Natural killer cell (primary cell): ENCODE data around the gene CREB5. TPM values are rescaled to one million over a fixed set of nuclear protein-coding genes. Genes with fewer than 3 reads are reported as not detected.
A peak's percentile ranks its signal among the peaks of the same experiment; 100 is the strongest.

Source experiments
- ATAC-seq, 3 donors: fragments of 150-1000 bp in 2 of 3; fragments of 200-7000 bp in 1 of 3; cut with Tn5 transposase; 1 replicate in 1 of 3; 2 replicates in 2 of 3; pipeline ENCODE4 v1.10.0; 2021; ENCODE audit warnings: mild to moderate bottlenecking in 2 of 3, moderate library complexity in 2 of 3
- DNase-seq, 2 donors: peaks; one replicate each; pipeline versions ENCODE4 v3.0.0 to v3.0.0-alpha.2; 2013 to 2021; ENCODE audit warnings: mixed read lengths in 1 of 2
- H3K27ac ChIP-seq: one replicate; pipeline ENCODE4 v1.5.1; 2013; ENCODE audit warnings: mild to moderate bottlenecking, low read length
- H3K27me3 ChIP-seq: one replicate; pipeline ENCODE4 v1.6.1; 2013; ENCODE audit warnings: low read length; ENCODE audit not compliant: control insufficient read depth, insufficient read depth
- H3K36me3 ChIP-seq: one replicate; pipeline ENCODE4 v1.6.1; 2013; ENCODE audit warnings: low read length; ENCODE audit not compliant: control insufficient read depth, insufficient read depth
- H3K4me1 ChIP-seq: one replicate; pipeline ENCODE4 v1.6.1; 2013; ENCODE audit warnings: low read length; ENCODE audit not compliant: control insufficient read depth, insufficient read depth
- H3K4me3 ChIP-seq: one replicate; pipeline ENCODE4 v1.5.1; 2013; ENCODE audit warnings: low read length
- H3K9me3 ChIP-seq: one replicate; pipeline ENCODE4 v1.6.1; 2013; ENCODE audit warnings: low read length; ENCODE audit not compliant: control insufficient read depth, insufficient read depth
- H3K27ac Mint-ChIP-seq, 2 donors: one replicate each; pipeline ENCODE4 v1.8.0; 2022; ENCODE audit warnings: mild to moderate bottlenecking in 2 of 2, mixed read lengths in 2 of 2, moderate library complexity in 1 of 2
- H3K27me3 Mint-ChIP-seq, 2 donors: one replicate each; pipeline ENCODE4 v1.8.0; 2022; ENCODE audit warnings: low read depth in 2 of 2, mixed read lengths in 2 of 2
- H3K36me3 Mint-ChIP-seq: one replicate; pipeline ENCODE4 v1.8.0; 2022; ENCODE audit warnings: mixed read lengths
- H3K4me1 Mint-ChIP-seq, 2 donors: one replicate each; pipeline ENCODE4 v1.8.0; 2022; ENCODE audit warnings: mixed read lengths in 2 of 2
- H3K4me3 Mint-ChIP-seq: one replicate; pipeline ENCODE4 v1.8.0; 2022; ENCODE audit warnings: mild to moderate bottlenecking, moderate library complexity, mixed read lengths
- H3K9me3 Mint-ChIP-seq, 2 donors: one replicate each; pipeline ENCODE4 v1.8.0; 2022; ENCODE audit warnings: mixed read lengths in 2 of 2
- WGBS: methylation state at CpG from one replicate; pipeline ENCODE4 v1.1.7; 2013; ENCODE audit warnings: missing lambda C conversion rate; ENCODE audit not compliant: insufficient coverage; 5-methylcytosine and 5-hydroxymethylcytosine counted together
- intact Hi-C: fragments of 100-400 bp; cut with micrococcal nuclease; formaldehyde crosslinking; loops from one replicate; pipeline ENCODE4 v1.14.2; 2022
- total RNA-seq, 4 donors: library from RNA; stranded (reverse); fragments of 120-200 nt in 1 of 4; gene quantifications; one replicate each; pipeline versions ENCODE4 v1.2.3 to v1.2.4, GENCODE V29; 2013 to 2022
- TF ChIP-seq, protein P1 (sequence below): fragments of 200-600 bp; IDR thresholded peaks from one replicate; pipeline ENCODE4 v1.8.0; 2022; ENCODE audit warnings: antibody characterized with exemption

Gene CREB5
- total RNA-seq, 3 donors from 2014 or later (not counting 1 experiment from before 2014, with no cell fraction given) = 0.52 to 7.0 (median 0.89) TPM

DNA sequence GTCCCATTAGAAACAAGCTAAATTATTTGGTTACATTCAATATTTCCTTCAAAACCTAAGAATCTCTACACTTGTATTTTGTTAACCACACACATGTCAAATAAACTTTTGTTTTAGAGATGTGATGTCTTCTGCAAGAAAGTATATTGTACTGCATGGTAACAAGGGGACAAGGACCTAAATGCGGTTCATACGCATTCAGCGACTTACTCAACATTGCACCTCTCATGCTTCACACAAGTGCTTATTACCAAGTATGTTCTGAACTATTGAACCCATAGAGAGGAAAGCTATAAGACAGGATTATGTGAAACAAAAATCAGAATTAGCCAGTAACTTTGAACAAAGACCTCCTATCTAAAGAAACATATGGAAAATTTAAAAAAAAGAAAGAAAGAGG is 68.3 kb downstream of the CREB5 start:
- peaks cover 5 to 6% of the 10 kb centered on the region in 2 donors for H3K4me1 Mint-ChIP-seq
- no peaks in the 10 kb centered on the region for H3K36me3 Mint-ChIP-seq
- DNase-seq = no peak
- ATAC-seq = no peak
- no peaks in the 10 kb centered on the region for H3K9me3 Mint-ChIP-seq
- H3K4me3 ChIP-seq = no peak overlapping the region
- H3K27ac ChIP-seq = no peak overlapping the region
- H3K36me3 ChIP-seq = no peaks in the 10 kb centered on the region
- no peak overlapping the region for H3K4me3 Mint-ChIP-seq
- 96% methylated on average over 3 of the region's 3 CpGs for WGBS
- H3K27me3 Mint-ChIP-seq = peaks cover 2 to 14% of the 10 kb centered on the region in 2 donors
- TF ChIP-seq, protein P1, sequence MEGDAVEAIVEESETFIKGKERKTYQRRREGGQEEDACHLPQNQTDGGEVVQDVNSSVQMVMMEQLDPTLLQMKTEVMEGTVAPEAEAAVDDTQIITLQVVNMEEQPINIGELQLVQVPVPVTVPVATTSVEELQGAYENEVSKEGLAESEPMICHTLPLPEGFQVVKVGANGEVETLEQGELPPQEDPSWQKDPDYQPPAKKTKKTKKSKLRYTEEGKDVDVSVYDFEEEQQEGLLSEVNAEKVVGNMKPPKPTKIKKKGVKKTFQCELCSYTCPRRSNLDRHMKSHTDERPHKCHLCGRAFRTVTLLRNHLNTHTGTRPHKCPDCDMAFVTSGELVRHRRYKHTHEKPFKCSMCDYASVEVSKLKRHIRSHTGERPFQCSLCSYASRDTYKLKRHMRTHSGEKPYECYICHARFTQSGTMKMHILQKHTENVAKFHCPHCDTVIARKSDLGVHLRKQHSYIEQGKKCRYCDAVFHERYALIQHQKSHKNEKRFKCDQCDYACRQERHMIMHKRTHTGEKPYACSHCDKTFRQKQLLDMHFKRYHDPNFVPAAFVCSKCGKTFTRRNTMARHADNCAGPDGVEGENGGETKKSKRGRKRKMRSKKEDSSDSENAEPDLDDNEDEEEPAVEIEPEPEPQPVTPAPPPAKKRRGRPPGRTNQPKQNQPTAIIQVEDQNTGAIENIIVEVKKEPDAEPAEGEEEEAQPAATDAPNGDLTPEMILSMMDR = no peak
- H3K4me1 ChIP-seq = no peaks in the 10 kb centered on the region
- no peaks in the 10 kb centered on the region for H3K9me3 ChIP-seq
- no peaks in the 10 kb centered on the region for H3K27me3 ChIP-seq
- intact Hi-C loops = no loop called here
- no peak overlapping the region for H3K27ac Mint-ChIP-seq

DNA sequence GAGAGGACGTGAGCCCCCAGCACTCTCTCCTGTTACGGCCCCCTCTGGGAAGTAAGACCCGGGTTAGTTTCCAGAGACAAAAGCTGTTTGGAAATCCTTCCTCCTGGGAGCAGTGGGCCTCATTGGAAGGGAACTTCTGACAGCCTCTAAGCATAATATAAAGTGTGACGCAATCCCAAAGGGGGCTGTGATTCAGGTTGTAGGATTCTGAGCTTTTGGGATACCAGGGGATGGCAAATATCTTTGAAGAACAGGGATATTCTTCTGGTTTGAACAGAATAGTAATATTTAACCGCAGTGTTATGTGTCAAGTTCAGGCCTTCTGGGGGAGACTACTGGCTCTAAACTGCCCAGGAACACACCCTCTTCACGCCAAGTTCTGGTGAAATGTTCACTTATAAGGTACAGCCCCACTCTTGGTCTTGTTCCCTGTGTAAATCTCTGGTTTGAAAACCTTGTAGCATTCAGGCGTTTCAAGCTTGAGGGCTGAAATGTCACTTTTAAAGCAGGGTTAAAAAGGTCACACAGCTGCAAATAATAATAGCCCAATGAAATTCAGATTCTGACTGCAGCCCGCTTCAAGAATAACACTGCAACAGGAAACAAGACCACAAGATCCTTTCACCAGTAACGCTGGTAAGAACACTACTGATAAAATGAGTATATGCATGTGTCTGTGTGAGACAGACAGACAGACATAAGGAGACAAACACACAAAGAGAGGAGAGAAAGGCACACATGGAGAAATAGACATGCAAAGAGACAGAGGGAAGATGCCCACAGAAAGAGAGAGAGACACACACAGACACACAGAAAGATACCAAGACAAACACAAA is 69.0 kb downstream of the CREB5 start:
- peak in 2 of 3 donors; percentile 56 to 58 for ATAC-seq

DNA sequence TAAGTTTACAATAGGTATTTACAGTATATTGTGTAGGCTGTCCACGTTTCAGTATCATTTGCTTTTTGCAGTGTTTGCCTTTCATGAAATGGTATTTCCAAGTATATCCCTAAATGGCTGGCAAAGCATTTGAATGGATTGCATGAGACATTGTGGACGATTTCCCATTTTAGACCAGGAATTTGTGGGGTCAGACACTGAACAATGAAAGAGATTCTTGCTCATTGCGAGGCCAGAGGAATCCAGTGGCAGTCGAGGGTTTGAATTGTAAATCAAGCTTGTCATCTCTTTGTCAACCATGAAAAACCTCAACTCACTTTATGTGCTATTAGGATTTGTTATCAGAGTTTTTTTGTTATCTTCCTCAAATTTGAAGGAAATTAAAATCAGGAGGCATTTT is 70.8 kb downstream of the CREB5 start:
- no peak overlapping the region for H3K4me3 Mint-ChIP-seq
- intact Hi-C loops = no loop called here
- H3K9me3 Mint-ChIP-seq = no peaks in the 10 kb centered on the region
- H3K27ac Mint-ChIP-seq = no peak overlapping the region
- TF ChIP-seq, protein P1 = no peak
- Histone ChIP-seq H3K9me3 (no peaks in the 10 kb centered on the region), H3K36me3 (no peaks in the 10 kb centered on the region), H3K4me1 (no peaks in the 10 kb centered on the region), H3K27me3 (no peaks in the 10 kb centered on the region), H3K27ac (no peak overlapping the region), H3K4me3 (no peak overlapping the region)
- 82% methylated on average over 2 of the region's 4 CpGs for WGBS
- peaks cover 0 to 6% of the 10 kb centered on the region in 2 donors for H3K27me3 Mint-ChIP-seq
- no peak for DNase-seq
- peaks cover 5 to 6% of the 10 kb centered on the region in 2 donors for H3K4me1 Mint-ChIP-seq
- no peaks in the 10 kb centered on the region for H3K36me3 Mint-ChIP-seq
- no peak for ATAC-seq

More for the DNA sequence above, 69.0 kb downstream of the CREB5 start:
- no peaks in the 10 kb centered on the region for H3K4me1 ChIP-seq
- Mint-ChIP-seq H3K27ac (no peak overlapping the region), H3K4me3 (no peak overlapping the region), H3K4me1 (peaks cover 5 to 6% of the 10 kb centered on the region in 2 donors), H3K36me3 (no peaks in the 10 kb centered on the region), H3K9me3 (no peaks in the 10 kb centered on the region), H3K27me3 (peaks cover 2 to 7% of the 10 kb centered on the region in 2 donors)
- H3K9me3 ChIP-seq = no peaks in the 10 kb centered on the region
- TF ChIP-seq, protein P1 = no peak
- intact Hi-C loops = no loop called here
- H3K4me3 ChIP-seq = no peak overlapping the region
- WGBS = 44% methylated on average over 9 of the region's 9 CpGs
- H3K27ac ChIP-seq = no peak overlapping the region
- no peaks in the 10 kb centered on the region for H3K36me3 ChIP-seq
- H3K27me3 ChIP-seq = no peaks in the 10 kb centered on the region
- no peak for DNase-seq
